Amniotic epithelial cell (primary cell): ENCODE data around the gene RTN3.

Experiments
- DNase-seq: peaks from one replicate; pipeline ENCODE4 v3.0.0-alpha.2; 2010; ENCODE audit warnings: low read depth

RTN3 gene

GRCh38 chr11:63745304-63746170 lies 64.2 kb downstream of the RTN3 start:
- peak; percentile 30 for DNase-seq

GRCh38 chr11:63747011-63747410 lies 65.7 kb downstream of the RTN3 start:
- peak; percentile 90 for DNase-seq

DNA sequence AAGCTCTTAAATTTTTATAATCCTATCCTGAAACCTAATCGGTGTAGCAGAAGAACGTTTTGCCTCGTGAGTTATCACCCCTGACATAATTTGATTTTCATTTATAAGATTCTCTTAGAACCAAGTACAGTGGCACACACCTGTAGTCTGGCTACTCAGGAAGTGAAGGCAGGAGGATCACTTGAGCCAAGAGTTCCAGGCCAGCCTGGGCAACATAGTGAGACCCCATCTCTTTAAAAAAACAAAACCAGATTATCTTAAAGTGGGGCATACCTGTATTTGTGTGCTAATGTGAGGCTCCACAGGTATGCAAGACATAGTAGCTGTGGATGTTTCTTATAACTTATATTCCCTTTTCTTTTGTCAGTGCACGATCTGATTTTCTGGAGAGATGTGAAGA lies 68.3 kb downstream of the RTN3 start:
- DNase-seq: no peak

DNA sequence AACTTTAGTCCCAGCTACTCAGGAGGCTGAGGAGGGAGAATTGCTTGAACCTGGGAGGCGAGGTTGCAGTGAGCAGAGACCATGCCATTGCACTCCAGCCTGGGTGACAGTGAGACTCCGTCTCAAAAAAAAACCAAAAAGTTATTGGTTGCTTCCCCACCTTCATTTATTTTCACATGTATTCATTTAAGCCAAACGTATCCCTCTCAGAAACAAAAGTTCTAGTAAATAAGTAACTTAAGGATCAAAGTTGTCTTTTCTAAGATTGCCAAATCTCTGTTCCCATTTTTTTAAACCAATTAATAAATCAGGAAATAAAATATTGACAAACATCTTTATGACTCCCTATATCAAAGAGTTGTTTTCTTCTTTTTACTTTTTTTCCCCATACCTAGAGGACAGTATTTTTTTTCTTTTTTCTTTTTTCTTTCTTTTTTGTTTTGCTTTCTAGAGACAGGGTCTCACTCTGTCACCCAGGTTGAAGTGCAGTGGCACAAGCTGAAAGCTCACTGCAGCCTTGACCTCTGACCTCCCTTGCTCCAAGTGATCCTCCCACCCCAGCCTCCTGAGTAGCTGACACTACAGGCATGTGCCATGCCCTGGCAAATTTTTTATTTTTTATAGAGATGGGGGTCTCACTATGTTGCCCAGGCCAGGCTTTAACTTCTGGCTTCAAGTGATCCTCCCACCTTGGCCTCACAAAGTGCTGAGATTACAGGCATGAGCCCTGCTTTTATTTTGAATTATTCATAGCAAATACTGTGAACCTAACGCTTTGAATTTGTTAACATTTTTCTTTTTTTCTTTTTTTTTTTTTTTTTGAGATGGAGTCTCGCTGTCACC lies 75.8 kb downstream of the RTN3 start:
- no peak for DNase-seq

DNA sequence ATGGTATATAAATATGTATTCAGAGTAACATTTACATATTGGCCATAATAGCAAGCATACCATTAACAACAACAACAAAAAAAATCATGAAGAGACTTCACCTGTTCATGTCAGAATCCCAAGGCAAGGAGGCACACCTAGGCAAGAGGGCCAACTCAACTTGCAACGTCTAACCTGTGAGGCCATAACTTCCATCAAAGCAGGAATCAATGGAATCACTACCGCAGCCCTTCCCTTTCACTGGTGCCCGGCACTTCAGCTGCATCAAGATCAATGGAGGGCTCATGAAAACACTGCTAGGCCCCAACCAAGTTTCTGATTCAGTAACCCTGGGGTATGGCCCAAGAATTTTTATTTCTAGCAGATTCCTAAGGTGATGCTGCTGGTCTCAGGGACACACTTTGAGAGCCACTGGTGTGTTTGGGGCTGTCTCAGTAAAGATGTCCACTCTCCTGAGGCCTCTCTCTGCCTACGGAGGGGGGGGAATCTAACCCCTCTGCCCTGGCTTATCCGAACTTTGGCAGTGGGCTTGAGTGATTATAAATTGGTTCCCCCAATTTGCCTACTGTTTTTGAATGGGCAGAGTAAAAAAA lies 79.3 kb downstream of the RTN3 start:
- DNase-seq: no peak

GRCh38 chr11:63761188-63761587 lies 79.9 kb downstream of the RTN3 start:
- DNase-seq: no peak

GRCh38 chr11:63761931-63762653 lies 80.8 kb downstream of the RTN3 start:
- peak; percentile 57 for DNase-seq

- peak; percentile 64 for DNase-seq
Measured at GRCh38 chr11:63762654-63763495, 81.6 kb downstream of the RTN3 start.

GRCh38 chr11:63763496-63764339 lies 82.4 kb downstream of the RTN3 start:
- DNase-seq: peak; percentile 72

GRCh38 chr11:63764340-63764678 lies 83.0 kb downstream of the RTN3 start:
- DNase-seq: no peak

- peak; percentile 87 for DNase-seq
Measured at GRCh38 chr11:63764679-63765647, 83.7 kb downstream of the RTN3 start.

DNA sequence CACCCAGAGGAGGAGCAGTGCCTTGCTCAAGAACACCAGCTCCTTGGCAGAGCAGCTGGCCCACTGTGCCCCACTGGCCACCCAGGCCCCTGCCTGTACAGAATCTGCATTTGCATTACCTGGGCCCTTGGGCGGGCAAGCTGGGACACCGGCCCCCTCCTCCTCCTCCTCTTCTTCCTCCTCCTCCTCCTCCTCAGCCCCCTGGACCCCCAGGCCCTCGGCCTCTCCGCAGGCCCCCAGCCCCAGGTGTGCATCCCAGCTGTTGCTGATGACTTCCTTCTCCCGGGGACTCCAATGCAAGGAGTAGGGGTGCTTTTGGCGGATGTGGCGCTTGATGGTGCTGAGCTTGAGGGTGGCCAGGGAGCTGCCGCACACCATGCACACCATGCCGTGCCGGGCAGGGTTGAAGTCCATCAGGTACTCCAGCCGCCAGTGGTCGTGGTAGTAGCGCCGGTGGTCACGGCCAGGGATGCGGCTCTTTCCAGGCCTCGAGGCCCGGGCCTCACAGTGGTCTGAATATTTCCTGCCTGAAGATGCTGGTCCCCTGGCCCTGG lies 84.5 kb downstream of the RTN3 start:
- no peak for DNase-seq

DNA sequence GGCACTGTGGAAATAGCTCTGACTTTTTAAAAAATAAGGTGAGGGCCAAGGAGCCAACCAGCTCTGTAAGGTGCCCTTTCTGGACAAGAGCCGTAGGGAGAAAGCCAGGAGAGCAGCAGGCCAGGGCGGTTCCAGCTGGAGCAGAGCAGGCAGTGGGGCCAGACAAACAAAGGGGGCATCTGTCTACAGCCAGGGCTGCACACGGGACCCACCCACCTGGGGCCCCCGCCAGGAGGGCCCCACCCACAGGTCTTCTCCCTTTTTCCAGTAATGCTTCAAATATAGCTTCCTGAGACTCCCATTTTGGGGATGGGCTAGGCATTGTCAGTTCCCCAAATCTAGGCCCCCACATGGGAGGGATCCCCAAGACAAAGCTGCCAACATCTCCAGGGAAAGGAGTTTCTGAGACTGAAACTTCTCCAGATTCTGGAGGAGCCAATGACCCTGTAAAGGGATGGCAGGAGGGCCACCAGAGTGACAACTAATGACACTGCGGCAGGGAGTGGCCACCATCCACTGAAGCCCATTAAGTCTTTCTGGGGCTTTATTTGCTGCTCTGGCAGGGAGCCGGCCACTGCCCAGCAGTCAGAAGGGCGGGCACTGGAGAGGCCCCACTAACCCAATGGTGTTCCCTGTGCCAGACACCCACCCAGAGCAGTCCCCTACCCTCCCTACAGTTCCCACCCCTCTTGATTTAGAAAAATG lies 85.4 kb downstream of the RTN3 start:
- DNase-seq: no peak

- DNase-seq: no peak
Measured at GRCh38 chr11:63767267-63767564, 85.9 kb downstream of the RTN3 start.

- DNase-seq: peak; percentile 67
Measured at GRCh38 chr11:63767565-63768236, 86.4 kb downstream of the RTN3 start.

- peak; percentile 59 for DNase-seq
Measured at GRCh38 chr11:63768237-63769041, 87.1 kb downstream of the RTN3 start, which contains the start of gene ZFTA. ZFTA (minus strand) TSS chr11:63768775; CDS start chr11:63768622, 153 bp downstream.
